Neutrophil (primary cell): ENCODE measurements around the gene ZFTA.
A peak's percentile ranks its signal among the peaks of the same experiment; 100 is the strongest.

Source experiments
- H3K27ac ChIP-seq: fragments of 200-600 bp; sonication (generic); 2 replicates; pipeline ENCODE4 v1.5.1; 2016; ENCODE audit warnings: mild to moderate bottlenecking, moderate library complexity
- H3K27me3 ChIP-seq: fragments of 200-600 bp; sonication (generic); 2 replicates; pipeline ENCODE4 v1.6.0; 2016; ENCODE audit warnings: mild to moderate bottlenecking
- H3K36me3 ChIP-seq: fragments of 200-600 bp; sonication (generic); 2 replicates; pipeline ENCODE4 v1.5.1; 2017
- H3K4me1 ChIP-seq, 2 experiments: fragments of 200-600 bp in 1 of 2; sonication (generic) in 1 of 2; 1 replicate in 1 of 2; 2 replicates in 1 of 2; pipeline versions ENCODE4 v1.5.1 to v1.6.1; 2013 to 2016; ENCODE audit warnings: low read depth in 1 of 2, low read length in 1 of 2, mild to moderate bottlenecking in 1 of 2, moderate library complexity in 1 of 2; ENCODE audit not compliant: control insufficient read depth in 1 of 2, insufficient read depth in 1 of 2
- H3K4me3 ChIP-seq, 2 experiments: fragments of 200-600 bp in 1 of 2; sonication (generic) in 1 of 2; 1 replicate in 1 of 2; 2 replicates in 1 of 2; pipeline ENCODE4 v1.5.1; 2013 to 2016; ENCODE audit warnings: low read depth in 1 of 2, low read length in 1 of 2, mild to moderate bottlenecking in 1 of 2, moderate library complexity in 1 of 2
- H3K9me3 ChIP-seq: fragments of 200-600 bp; sonication (generic); 2 replicates; pipeline ENCODE4 v1.5.1; 2016
- CTCF ChIP-seq: fragments of 200-600 bp; sonication (generic); IDR thresholded peaks from 2 replicates; pipeline ENCODE4 v1.5.1; 2016; ENCODE audit warnings: antibody characterized with exemption

The ZFTA gene

GRCh38 chr11:63768237-63769041, at the start of gene ZFTA:
Gene ZFTA, minus strand, starts transcription at chr11:63768775. Its CDS starts 153 bp downstream, at chr11:63768622.
- H3K4me3 ChIP-seq = peak within 1 kb of the TSS; percentile 77
- H3K36me3 ChIP-seq = no peaks in the 10 kb centered on the region
- peaks cover 72% of the 10 kb centered on the region for H3K27me3 ChIP-seq
- H3K27ac ChIP-seq = no peak within 1 kb of the TSS
- H3K4me1 ChIP-seq = peaks cover 15 to 23% of the 10 kb centered on the region in 2 experiments
- no peaks in the 10 kb centered on the region for H3K9me3 ChIP-seq
- peak; percentile 80 for TF ChIP-seq CTCF

- Histone ChIP-seq H3K4me3 (no peak overlapping the region), H3K27me3 (peaks cover 25% of the 10 kb centered on the region), H3K27ac (no peak overlapping the region), H3K4me1 (peaks cover 10 to 16% of the 10 kb centered on the region in 2 experiments), H3K36me3 (no peaks in the 10 kb centered on the region), H3K9me3 (no peaks in the 10 kb centered on the region)
- no peak for TF ChIP-seq CTCF
Observed at GRCh38 chr11:63817758-63818498, 49.4 kb upstream of the ZFTA start.

- H3K36me3 ChIP-seq = no peaks in the 10 kb centered on the region
- no peak overlapping the region for H3K4me3 ChIP-seq
- H3K9me3 ChIP-seq = no peaks in the 10 kb centered on the region
- H3K27ac ChIP-seq = no peak overlapping the region
- no peak for TF ChIP-seq CTCF
- H3K4me1 ChIP-seq = peaks cover 16 to 20% of the 10 kb centered on the region in 2 experiments
- peaks cover 37% of the 10 kb centered on the region for H3K27me3 ChIP-seq
Observed at GRCh38 chr11:63816732-63817131, 48.2 kb upstream of the ZFTA start.

- no peak overlapping the region for H3K4me3 ChIP-seq
- H3K36me3 ChIP-seq = no peaks in the 10 kb centered on the region
- TF ChIP-seq CTCF = no peak
- H3K9me3 ChIP-seq = no peaks in the 10 kb centered on the region
- H3K27me3 ChIP-seq = peaks cover 43% of the 10 kb centered on the region
- no peak overlapping the region for H3K27ac ChIP-seq
- H3K4me1 ChIP-seq = peaks cover 16 to 20% of the 10 kb centered on the region in 2 experiments
Observed at GRCh38 chr11:63816166-63816565, 47.6 kb upstream of the ZFTA start.

- Histone ChIP-seq H3K36me3 (no peaks in the 10 kb centered on the region), H3K4me3 (peak overlapping the region in 1 of 2 experiments; percentile 71), H3K9me3 (no peaks in the 10 kb centered on the region), H3K4me1 (peaks cover 16 to 20% of the 10 kb centered on the region in 2 experiments), H3K27me3 (peaks cover 46% of the 10 kb centered on the region), H3K27ac (no peak overlapping the region)
- no peak for TF ChIP-seq CTCF
Observed at GRCh38 chr11:63814383-63814736, 45.8 kb upstream of the ZFTA start.
